ENCODE measurements around the gene TMEM50B.

TMEM50B gene

GRCh38 chr21:33406493-33406892, 73.3 kb downstream of the TMEM50B start:
- TF ChIP-seq, protein P1, sequence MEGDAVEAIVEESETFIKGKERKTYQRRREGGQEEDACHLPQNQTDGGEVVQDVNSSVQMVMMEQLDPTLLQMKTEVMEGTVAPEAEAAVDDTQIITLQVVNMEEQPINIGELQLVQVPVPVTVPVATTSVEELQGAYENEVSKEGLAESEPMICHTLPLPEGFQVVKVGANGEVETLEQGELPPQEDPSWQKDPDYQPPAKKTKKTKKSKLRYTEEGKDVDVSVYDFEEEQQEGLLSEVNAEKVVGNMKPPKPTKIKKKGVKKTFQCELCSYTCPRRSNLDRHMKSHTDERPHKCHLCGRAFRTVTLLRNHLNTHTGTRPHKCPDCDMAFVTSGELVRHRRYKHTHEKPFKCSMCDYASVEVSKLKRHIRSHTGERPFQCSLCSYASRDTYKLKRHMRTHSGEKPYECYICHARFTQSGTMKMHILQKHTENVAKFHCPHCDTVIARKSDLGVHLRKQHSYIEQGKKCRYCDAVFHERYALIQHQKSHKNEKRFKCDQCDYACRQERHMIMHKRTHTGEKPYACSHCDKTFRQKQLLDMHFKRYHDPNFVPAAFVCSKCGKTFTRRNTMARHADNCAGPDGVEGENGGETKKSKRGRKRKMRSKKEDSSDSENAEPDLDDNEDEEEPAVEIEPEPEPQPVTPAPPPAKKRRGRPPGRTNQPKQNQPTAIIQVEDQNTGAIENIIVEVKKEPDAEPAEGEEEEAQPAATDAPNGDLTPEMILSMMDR (IDR thresholded peaks at IDR 0.05; ENCODE audit: insufficient read depth, missing control alignments), result no peak
- no peak for FAIRE-seq

GRCh38 chr21:33403786-33404585, 75.8 kb downstream of the TMEM50B start:
- no peak for DNase-seq (ENCODE audit: insufficient read length, low spot score)
- FAIRE-seq, result no peak
- TF ChIP-seq, protein P1 (IDR thresholded peaks at IDR 0.05; ENCODE audit: insufficient read depth, missing control alignments), result no peak

More at GRCh38 chr21:33406493-33406892, 73.3 kb downstream of the TMEM50B start:
- DNase-seq (ENCODE audit: insufficient read length, low spot score), result no peak

- DNase-seq (ENCODE audit: insufficient read length, low spot score), result peak; percentile 49
- TF ChIP-seq, protein P1 (IDR thresholded peaks at IDR 0.05; ENCODE audit: insufficient read depth, missing control alignments), result no peak
- no peak for FAIRE-seq
Observed at GRCh38 chr21:33403128-33403785, 76.5 kb downstream of the TMEM50B start, which contains the start of gene IFNGR2. Gene IFNGR2, plus strand, starts transcription at chr21:33403413. Its CDS starts 131 bp downstream, at chr21:33403544.

DNA sequence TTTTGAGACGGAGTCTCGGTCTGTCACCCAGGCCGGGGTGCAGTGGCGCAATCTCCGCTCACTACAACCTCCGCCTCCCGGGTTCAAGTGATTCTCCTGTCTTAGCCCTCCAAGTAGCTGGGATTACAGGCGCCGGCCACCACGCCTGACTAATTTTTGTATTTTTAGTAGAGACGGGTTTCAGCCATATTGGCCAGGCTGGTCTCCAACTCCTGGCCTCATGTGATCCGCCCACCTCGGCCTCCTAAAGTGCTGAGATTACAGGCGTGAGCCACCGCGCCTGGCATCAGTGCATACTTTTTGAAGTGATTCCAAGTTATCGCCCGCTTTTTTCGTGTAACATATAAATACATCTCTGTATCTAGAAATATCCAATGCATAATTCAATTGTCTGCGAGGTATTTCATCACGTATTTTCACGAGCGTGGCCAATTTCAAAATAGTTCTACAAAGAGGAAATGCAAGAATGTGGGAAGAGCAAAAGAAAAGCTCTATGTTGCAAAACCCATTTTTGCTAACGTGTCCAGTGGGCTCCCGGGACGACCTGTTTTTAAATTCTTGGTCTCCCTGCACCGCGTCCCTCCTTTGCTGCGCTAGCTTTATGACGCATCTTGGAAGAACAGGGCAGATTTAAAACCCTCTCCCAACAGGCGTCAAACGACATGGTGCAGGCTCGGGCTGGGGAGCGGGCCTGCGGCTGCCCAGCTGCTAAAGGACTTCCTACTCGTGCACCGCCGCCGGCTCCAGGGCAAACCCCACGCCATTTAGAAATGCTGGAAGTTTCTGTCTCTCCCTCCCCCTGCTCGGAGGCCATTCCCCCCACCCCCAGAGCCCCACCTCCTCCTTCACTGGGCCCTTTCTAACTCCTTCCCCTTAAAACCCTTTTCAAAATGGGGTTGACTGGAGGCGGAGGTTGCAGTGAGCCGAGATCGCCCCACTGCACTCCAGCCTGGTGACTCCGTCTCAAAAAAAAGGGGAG, 77.5 kb downstream of the TMEM50B start:
- FAIRE-seq (no peak), DNase-seq (ENCODE audit: insufficient read length, low spot score) (no peak)
- TF ChIP-seq, protein P1 (IDR thresholded peaks at IDR 0.05; ENCODE audit: insufficient read depth, missing control alignments), result no peak

- DNase-seq (ENCODE audit: insufficient read length, low spot score), result no peak
- FAIRE-seq, result no peak
- TF ChIP-seq, protein P1 (IDR thresholded peaks at IDR 0.05; ENCODE audit: insufficient read depth, missing control alignments), result no peak
Observed at GRCh38 chr21:33401630-33401992, 78.2 kb downstream of the TMEM50B start.

All from D721Med (cell line).